Measurements from ENCODE around the gene BBX.
A peak's percentile ranks its signal among the peaks of the same experiment; 100 is the strongest.

The BBX gene

DNA sequence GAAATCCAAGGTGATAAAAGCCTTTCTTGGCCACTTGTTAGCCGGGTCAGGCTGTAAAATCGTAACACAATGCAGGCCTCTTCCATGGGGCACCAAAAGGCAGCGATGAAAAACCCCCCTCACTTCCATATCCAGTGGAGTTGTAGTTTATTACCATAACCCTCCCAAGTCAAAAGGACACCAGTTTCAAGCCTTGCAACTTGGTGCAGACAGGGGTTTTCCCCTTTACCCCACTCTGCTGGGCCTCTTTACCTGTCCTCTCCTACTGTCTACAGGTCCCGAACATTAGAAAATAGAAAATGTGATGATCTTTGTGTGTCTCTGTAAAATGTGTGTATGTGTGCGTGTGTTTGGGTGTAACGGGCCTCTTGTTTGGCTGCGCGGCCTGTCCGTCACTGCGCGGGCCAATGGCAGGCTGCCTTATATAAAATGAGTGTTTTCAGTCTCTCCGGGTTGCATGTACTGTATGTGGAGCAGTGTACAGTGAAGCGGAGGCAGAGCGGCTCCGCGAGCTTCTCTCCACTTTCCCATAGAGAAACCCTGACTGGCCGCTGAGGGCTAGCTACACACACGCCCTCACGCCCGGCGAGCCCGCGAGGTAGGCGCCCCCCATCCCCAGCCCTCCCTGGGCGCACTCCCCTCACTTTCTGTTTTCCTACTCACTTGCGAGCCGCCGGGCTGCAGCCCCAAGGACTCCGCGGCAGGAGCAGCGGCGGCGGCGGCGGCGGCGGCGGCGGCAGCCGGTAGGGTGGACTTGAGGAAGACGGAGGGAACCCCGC is at the start of gene BBX:
Gene BBX (plus strand): TSS at position 453 of the 779 bp plus-strand sequence. CDS start 187,499 bp downstream, outside the sequence.
- peak; percentile 79 for DNase-seq (ENCODE audit: low spot score)
- TF ChIP-seq, protein P1, sequence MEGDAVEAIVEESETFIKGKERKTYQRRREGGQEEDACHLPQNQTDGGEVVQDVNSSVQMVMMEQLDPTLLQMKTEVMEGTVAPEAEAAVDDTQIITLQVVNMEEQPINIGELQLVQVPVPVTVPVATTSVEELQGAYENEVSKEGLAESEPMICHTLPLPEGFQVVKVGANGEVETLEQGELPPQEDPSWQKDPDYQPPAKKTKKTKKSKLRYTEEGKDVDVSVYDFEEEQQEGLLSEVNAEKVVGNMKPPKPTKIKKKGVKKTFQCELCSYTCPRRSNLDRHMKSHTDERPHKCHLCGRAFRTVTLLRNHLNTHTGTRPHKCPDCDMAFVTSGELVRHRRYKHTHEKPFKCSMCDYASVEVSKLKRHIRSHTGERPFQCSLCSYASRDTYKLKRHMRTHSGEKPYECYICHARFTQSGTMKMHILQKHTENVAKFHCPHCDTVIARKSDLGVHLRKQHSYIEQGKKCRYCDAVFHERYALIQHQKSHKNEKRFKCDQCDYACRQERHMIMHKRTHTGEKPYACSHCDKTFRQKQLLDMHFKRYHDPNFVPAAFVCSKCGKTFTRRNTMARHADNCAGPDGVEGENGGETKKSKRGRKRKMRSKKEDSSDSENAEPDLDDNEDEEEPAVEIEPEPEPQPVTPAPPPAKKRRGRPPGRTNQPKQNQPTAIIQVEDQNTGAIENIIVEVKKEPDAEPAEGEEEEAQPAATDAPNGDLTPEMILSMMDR (IDR thresholded peaks at IDR 0.05; ENCODE audit: extremely low read depth, insufficient read depth, missing control alignments), result no peak
- in situ Hi-C loops (cut with MboI; ENCODE audit: low pct_unique_long_range_greater_than_20kb, low sequenced_read_pairs, unreplicated experiment), result no loop called here

DNA sequence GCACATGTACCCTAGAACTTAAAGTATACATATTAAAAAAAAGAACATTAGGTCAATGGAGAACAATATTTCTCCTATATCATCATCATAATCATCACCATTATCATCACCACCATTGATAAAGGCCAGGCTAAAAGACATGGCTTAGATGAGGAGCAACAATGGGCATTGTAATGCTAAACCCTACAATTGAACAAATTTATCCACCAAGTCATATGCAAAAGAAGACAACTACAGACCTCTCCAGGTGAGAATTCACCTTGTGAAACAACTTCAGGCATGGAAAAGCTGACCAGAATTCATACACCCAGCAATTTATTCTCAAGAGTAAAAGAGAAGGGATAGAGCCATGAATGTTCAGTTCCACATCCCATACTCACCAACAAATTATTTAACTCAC is 46.3 kb upstream of the BBX start:
- in situ Hi-C loops (cut with MboI; ENCODE audit: low pct_unique_long_range_greater_than_20kb, low sequenced_read_pairs, unreplicated experiment), result no loop called here
- TF ChIP-seq, protein P1 (IDR thresholded peaks at IDR 0.05; ENCODE audit: extremely low read depth, insufficient read depth, missing control alignments), result no peak
- no peak for DNase-seq (ENCODE audit: low spot score)

DNA sequence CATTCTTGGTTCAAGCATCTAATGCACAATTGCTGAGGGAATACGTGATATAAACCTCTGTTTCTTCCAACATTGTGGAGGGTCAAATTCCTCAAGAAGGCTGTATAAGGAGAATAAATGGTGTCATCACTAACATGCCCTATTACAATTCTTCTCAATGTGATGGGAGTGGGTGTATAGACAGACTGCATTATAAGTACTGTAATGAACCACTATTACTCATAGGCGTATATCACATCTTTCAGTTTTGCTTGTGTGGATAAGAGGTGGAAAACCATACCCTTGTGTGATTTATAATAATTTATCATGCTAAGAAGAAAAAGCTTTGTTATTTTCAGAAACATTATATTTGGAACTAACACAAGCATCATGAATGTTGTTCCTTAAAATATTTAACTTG is 35.3 kb upstream of the BBX start:
- TF ChIP-seq, protein P1 (IDR thresholded peaks at IDR 0.05; ENCODE audit: extremely low read depth, insufficient read depth, missing control alignments), result no peak
- in situ Hi-C loops (cut with MboI; ENCODE audit: low pct_unique_long_range_greater_than_20kb, low sequenced_read_pairs, unreplicated experiment), result no loop called here
- DNase-seq (ENCODE audit: low spot score), result no peak

DNA sequence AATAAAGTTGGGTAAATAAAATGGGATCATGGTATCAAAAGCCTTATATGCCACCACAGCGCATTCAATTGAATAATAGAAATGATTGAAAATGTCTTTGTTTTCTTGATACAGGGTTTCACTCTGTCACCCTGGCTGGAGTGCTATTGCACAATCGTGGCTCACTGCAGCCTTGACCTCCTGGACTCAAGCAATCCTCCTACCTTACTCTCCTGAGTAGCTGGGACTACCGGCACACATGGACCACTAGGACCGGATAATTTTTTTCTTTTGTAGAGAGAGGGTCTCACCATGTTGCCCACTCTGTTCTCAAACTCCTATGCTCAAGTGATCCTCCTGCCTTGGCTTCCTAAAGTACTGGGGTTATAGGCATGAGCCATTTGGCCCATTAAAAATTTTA is 33.8 kb upstream of the BBX start:
- TF ChIP-seq, protein P1 (IDR thresholded peaks at IDR 0.05; ENCODE audit: extremely low read depth, insufficient read depth, missing control alignments), result no peak
- in situ Hi-C loops (cut with MboI; ENCODE audit: low pct_unique_long_range_greater_than_20kb, low sequenced_read_pairs, unreplicated experiment), result no loop called here
- no peak for DNase-seq (ENCODE audit: low spot score)

DNA sequence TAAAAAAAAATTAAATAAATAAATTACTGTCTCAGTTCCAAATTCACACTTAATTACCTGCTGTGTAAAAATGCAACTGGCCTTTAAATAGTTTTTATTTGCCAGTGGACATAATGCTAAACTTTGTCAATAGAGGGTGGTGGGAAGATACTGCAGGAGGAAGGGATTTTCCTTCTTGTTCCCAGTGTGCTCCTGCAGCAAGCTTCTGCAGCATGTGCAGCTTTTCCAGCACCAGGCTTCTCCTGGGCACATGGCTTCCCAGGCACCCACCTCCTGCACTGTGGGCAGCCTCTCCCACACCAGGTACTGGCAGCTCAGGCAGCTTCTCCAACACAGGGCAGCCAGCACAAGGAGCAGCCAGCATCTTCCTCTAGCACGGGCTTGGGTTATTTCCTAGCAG is 29.6 kb upstream of the BBX start:
- no peak for DNase-seq (ENCODE audit: low spot score)
- in situ Hi-C loops (cut with MboI; ENCODE audit: low pct_unique_long_range_greater_than_20kb, low sequenced_read_pairs, unreplicated experiment), result no loop called here
- TF ChIP-seq, protein P1 (IDR thresholded peaks at IDR 0.05; ENCODE audit: extremely low read depth, insufficient read depth, missing control alignments), result no peak

DNA sequence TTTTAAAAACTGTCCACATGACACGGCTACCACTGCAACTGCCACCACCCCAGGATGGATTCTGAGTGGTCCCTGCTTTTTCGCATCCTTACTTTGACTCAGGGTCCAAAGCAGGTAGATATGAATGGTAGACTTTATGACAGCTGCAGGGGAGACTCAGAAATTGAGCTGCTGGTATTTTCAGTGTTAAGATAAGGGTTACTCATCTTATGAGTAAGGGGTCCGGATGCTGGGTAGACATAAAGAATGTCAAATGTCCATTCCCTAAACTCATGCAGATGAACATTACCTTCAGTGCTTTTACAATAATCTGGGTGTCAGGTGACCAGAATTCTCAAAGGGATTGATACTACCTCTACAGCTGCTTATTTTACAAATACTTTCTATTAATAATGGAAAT is 25.9 kb upstream of the BBX start:
- in situ Hi-C loops (cut with MboI; ENCODE audit: low pct_unique_long_range_greater_than_20kb, low sequenced_read_pairs, unreplicated experiment), result no loop called here

More for the DNA sequence above, 25.9 kb upstream of the BBX start:
- DNase-seq (ENCODE audit: low spot score), result no peak
- TF ChIP-seq, protein P1 (IDR thresholded peaks at IDR 0.05; ENCODE audit: extremely low read depth, insufficient read depth, missing control alignments), result no peak
